ENCODE measurements around the gene CFAP74. TPM values are rescaled to one million over a fixed set of nuclear protein-coding genes. Genes with fewer than 3 reads are reported as not detected.

CFAP74 gene
- total RNA-seq, 4 donors from 2014 or later: 0.13 TPM; not detected in 3

GRCh38 chr1:1975535-1975934 is 28.1 kb downstream of the CFAP74 start:
- no peak for DNase-seq
- Histone ChIP-seq H3K36me3 (no peaks in the 10 kb centered on the region), H3K9me3 (no peaks in the 10 kb centered on the region), H3K27me3 (no peaks in the 10 kb centered on the region), H3K27ac (no peak overlapping the region), H3K4me1 (no peaks in the 10 kb centered on the region), H3K4me3 (replicated peaks in 1 of 3) (no peak overlapping the region)
- 87 to 90% methylated on average over 14 of the region's 14 CpGs for WGBS, 2 donors
- intact Hi-C loops (cut with DNase I): no loop called here
- TF ChIP-seq CTCF (IDR thresholded peaks at IDR 0.05) (no peak), POLR2A (IDR thresholded peaks at IDR 0.05) (no peak)

DNA sequence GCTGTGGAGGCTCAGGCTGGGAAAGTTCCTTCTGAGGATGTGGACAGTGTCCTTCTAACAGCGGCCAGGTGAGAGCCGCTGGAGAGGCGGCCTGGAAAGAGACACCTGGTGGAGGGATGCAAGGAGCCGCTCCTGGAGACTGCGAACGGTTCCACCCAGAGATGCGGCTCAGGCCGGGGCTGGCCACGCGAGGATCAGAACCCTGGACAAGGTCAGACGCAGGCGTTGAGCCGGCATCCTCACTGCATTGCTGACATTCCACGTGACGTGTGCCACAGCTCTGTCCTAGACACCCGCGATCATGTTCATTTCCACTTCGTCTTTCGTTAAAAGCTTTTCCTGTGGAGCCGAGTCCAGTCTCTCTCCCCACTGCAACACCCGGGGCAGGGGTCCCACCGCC is 28.8 kb downstream of the CFAP74 start:
- TF ChIP-seq CTCF (IDR thresholded peaks at IDR 0.05) (no peak), POLR2A (IDR thresholded peaks at IDR 0.05) (no peak)
- no peak overlapping the region for H3K4me3 ChIP-seq (replicated peaks in 1 of 3)
- no peak for DNase-seq
- intact Hi-C loops (cut with DNase I): no loop called here
- H3K27ac ChIP-seq: no peak overlapping the region
- H3K9me3 ChIP-seq: no peaks in the 10 kb centered on the region
- H3K4me1 ChIP-seq: no peaks in the 10 kb centered on the region
- no peaks in the 10 kb centered on the region for H3K36me3 ChIP-seq
- 82 to 83% methylated on average over 22 of the region's 22 CpGs for WGBS, 2 donors
- no peaks in the 10 kb centered on the region for H3K27me3 ChIP-seq

DNA sequence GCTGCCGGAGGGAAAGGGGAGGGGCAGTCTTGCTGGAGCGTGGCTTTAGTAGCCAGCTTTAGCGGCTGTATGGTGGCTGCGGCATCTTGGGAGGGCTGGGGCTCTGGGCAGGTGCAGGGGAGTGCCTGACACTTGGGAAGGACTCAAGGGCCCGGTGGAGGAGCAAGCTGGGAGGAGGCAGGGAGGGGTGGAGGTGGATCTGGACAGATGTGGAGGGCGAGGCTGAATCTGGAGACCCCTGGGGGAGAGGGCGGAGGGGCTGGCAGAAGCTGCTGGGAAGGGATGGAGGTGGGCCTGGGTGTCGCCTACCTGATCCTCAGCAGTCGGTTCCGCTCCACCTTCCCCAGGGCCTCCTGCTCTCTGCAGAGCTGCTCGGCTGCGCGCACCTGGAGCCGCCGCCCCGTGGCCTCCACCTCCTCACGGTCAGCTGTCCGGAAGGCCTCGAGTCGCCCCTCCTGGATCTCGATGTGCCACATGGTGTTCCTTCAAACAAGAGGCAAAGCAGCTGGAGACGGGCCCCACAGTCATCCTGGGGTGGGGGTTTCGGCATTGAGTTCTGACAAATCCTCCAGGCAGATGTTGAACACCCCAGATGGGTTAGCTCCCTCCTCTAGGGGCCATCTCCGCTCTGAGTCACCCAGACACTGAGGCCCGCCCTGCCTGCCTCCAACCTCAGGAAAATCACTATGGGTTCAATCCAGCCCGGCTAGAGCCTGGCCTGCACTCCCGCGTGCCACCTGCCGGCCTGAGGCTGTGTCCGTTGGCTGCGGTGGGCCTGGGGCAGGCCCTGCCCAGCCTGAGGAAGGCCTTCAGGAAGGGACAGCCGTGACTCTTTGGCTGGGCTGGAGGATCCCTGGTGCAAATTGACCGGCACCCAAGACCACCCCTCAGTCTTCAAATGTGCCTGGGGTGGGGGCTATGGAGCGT is 29.6 kb downstream of the CFAP74 start:
- intact Hi-C loops (cut with DNase I): no loop called here
- WGBS, 2 donors: 75 to 86% methylated on average over 18 to 32 of the region's 34 CpGs
- no peaks in the 10 kb centered on the region for H3K36me3 ChIP-seq
- no peak for DNase-seq
- H3K4me1 ChIP-seq: no peaks in the 10 kb centered on the region
- H3K4me3 ChIP-seq (replicated peaks in 1 of 3): no peak overlapping the region
- H3K9me3 ChIP-seq: no peaks in the 10 kb centered on the region
- TF ChIP-seq CTCF (IDR thresholded peaks at IDR 0.05) (no peak), POLR2A (IDR thresholded peaks at IDR 0.05) (no peak)
- no peaks in the 10 kb centered on the region for H3K27me3 ChIP-seq
- no peak overlapping the region for H3K27ac ChIP-seq

GRCh38 chr1:1972976-1973715 is 30.4 kb downstream of the CFAP74 start:
- 71 to 76% methylated on average over 13 to 19 of the region's 22 CpGs for WGBS, 2 donors
- Histone ChIP-seq H3K9me3 (no peaks in the 10 kb centered on the region), H3K27ac (no peak overlapping the region), H3K4me3 (replicated peaks in 1 of 3) (no peak overlapping the region), H3K4me1 (no peaks in the 10 kb centered on the region), H3K36me3 (no peaks in the 10 kb centered on the region), H3K27me3 (no peaks in the 10 kb centered on the region)
- TF ChIP-seq POLR2A (IDR thresholded peaks at IDR 0.05) (no peak), CTCF (IDR thresholded peaks at IDR 0.05) (no peak)
- intact Hi-C loops (cut with DNase I): no loop called here
- no peak for DNase-seq

DNA sequence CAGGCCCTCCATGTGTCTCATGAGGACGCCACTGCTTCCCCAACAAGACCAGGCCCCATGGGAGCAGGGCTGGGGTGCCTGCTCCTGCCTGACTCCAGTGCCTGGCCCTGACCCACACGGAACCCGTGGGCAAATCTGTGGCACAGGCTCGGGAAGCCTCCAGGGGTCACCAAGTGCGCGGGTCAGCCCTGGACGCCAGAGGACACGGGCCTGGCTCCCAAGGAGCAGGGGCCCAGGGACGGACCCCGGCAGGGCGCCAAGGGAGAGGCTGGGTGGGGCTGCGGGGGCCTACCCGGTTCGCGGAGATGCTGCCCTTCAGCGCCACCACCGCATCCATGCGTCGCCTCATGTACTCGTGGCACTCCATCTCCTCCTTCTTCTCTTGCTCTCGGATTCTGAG is 31.9 kb downstream of the CFAP74 start:
- 95 to 96% methylated on average over 12 to 18 of the region's 21 CpGs for WGBS, 2 donors
- Histone ChIP-seq H3K27me3 (no peaks in the 10 kb centered on the region), H3K4me1 (no peaks in the 10 kb centered on the region), H3K4me3 (replicated peaks in 1 of 3) (no peak overlapping the region), H3K27ac (no peak overlapping the region), H3K9me3 (no peaks in the 10 kb centered on the region), H3K36me3 (no peaks in the 10 kb centered on the region)
- intact Hi-C loops (cut with DNase I): no loop called here
- no peak for DNase-seq
- no peak for TF ChIP-seq POLR2A (IDR thresholded peaks at IDR 0.05)
- no peak for TF ChIP-seq CTCF (IDR thresholded peaks at IDR 0.05)

Data from thyroid gland (tissue), 4 donors.